Measurements from ENCODE around the gene HMG20B.

- no peak for TF ChIP-seq CTCF (IDR thresholded peaks at IDR 0.05)
- no peak for TF ChIP-seq NRF1 (IDR thresholded peaks at IDR 0.05; ENCODE audit: low read depth, low read length)
- no peak for TF ChIP-seq EZH2phosphoT487 (IDR thresholded peaks at IDR 0.05; ENCODE audit: borderline replicate concordance, low read depth)
- TF ChIP-seq ZBTB33 (IDR thresholded peaks at IDR 0.05; ENCODE audit: borderline replicate concordance, low read depth): no peak
- TF ChIP-seq SIN3A (IDR thresholded peaks at IDR 0.05; ENCODE audit: borderline replicate concordance, low read depth, low read length): no peak
- no peak for TF ChIP-seq FOXM1 (IDR thresholded peaks at IDR 0.05; ENCODE audit: low read depth)
- no peak for TF ChIP-seq POLR2AphosphoS5 (IDR thresholded peaks at IDR 0.05; ENCODE audit: low read depth, low read length)
- no peak for TF ChIP-seq CHD2 (IDR thresholded peaks at IDR 0.05; ENCODE audit: low read length, partially characterized antibody)
- no peak for TF ChIP-seq EP300 (IDR thresholded peaks at IDR 0.05; ENCODE audit: borderline replicate concordance in 1 of 2, low read depth in 1 of 2, low read length in 1 of 2)
- no peak for TF ChIP-seq TCF12 (IDR thresholded peaks at IDR 0.05)
- no peak for TF ChIP-seq GATA2 (CRISPR knock-in tag; IDR thresholded peaks at IDR 0.05)
Measured at GRCh38 chr19:3530389-3530788, 42.4 kb upstream of the HMG20B start.
